HG03097 (cell line): ENCODE measurements around the gene LRRTM4.

ENCODE experiments used
- ATAC-seq: cut with Tn5 transposase; IDR thresholded peaks from one replicate; pipeline ENCODE4 v1.9.1; 2021; ENCODE audit not compliant: unreplicated experiment, low FRiP score

Gene LRRTM4

DNA sequence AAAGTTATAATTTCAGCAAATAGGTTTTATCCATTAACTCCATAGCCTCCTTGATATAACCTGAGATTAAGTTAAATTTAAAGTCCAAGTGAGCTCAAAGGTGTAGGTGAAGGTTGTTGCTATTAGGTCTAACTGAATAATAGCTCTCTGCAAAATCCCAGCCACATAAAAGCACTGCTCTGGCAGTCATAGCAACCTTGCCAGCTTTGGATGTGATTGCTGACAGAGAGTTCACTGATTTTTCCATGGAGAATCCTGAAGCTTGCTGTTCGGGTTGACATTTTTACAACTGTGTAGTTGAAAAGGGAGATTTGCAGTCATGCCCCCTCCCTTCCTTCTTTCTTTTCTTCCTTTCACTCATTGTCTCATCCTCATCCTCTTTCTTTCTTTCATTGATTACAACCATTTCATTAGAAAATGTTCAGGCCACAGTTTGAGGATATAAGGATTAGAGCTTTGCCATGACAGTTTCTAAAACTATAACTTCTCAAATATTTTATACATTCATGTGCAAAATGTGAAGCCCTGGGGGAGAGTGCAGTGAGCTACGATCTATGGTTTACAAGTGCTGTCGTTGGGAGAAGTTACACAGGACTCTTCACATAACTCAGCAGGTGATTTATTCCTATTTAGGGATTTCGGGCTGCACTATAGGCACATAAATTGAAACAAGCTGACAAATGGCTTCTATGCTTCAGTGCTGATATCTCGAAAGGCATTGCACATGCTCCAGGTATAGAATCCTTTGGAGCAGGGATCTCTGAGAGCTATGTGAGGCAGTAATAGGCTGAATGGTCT lies 193.8 kb downstream of the LRRTM4 start:
- no peak for ATAC-seq

DNA sequence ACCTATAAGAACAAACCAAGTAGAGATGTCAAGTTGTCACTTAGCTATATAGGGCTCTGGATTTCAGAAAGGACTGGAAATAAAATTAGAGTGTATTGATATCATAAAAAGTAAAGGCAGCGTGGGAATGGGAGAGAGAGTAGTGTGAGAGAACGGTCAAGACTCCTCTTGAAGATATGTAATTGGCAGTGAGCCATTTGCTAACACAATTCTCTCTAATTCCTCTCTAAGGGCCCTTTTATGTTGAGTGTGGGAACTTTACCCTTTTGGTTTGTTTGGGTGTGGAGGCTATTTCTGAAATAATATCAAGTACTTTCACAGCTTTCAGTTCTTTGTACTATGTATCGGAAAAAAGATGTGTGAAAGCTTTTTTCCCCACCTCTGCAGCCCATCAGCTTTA lies 196.8 kb downstream of the LRRTM4 start:
- ATAC-seq, result no peak

DNA sequence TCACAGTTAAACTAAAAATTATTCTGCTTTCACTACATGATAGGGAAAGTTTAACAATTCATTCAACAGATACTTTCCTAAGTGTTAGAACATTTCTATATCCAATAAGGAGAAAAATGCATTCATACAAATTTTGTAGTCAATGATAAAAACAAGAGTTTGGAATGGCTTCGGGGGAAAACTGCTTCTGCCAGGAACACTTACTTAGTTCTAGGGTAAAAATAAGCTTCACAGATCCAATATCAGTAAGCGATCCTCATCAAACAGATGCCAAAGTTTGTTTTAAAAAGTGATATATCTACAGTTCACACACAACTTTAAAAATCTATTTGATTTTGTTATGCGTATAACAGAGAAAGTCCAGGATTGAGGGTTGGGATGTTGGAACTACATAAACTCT lies 199.7 kb downstream of the LRRTM4 start:
- ATAC-seq, result no peak

DNA sequence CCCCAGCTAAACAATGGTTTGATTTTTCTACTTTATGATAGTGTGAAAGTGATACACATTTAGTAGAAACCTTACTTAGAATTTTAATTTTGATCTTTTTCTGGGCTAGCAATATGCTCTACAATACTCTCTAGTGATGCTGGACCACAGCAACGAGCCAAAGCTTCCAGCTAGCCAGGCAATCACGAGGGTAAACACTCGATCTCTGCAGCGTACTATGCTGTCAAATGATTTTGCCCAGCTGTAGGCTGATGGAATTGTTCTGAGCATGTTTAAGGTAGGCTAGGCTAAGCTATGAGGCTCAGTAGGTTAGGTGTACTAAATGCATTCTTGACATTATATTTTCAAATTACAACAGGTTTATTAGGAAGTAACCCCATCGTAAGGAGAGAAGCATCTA lies 207.5 kb downstream of the LRRTM4 start:
- ATAC-seq, result no peak

DNA sequence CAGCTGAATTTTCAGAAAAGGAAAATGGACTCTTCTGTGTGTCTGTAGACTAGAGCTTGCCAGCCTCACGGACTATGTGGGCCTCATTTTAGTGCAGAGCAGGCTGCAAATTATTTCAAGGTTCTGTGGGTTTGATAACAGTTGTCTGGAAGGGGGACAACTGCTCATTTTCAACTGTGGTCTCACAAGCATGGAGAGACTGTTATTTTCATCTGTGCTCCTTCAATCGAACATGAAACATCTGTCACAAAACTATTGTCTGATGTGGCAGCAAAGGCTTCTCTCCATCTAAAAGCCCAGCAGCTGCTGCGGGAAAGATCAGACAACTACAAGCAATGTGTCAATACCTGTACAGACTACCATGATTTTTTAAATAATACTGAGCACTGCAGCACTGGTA lies 211.8 kb downstream of the LRRTM4 start:
- ATAC-seq, result no peak

DNA sequence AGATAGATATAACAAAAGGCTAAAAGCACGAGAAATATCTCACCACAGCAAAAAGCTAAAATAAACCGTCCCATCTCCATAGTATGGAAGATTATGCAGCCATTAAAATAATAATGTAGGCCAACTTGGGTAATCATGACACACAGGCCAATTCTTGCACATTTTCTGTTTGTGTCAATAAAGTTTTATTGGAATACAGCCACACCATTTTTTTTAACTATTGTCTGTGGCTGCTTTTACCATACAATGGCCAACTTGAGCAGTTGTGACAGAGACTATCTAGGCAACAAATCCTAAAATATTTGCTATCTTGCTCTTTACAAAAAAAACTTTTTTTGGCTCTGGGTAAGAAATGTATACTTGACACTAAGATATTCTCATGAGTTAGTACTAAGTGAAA lies 212.5 kb downstream of the LRRTM4 start:
- ATAC-seq, result no peak

DNA sequence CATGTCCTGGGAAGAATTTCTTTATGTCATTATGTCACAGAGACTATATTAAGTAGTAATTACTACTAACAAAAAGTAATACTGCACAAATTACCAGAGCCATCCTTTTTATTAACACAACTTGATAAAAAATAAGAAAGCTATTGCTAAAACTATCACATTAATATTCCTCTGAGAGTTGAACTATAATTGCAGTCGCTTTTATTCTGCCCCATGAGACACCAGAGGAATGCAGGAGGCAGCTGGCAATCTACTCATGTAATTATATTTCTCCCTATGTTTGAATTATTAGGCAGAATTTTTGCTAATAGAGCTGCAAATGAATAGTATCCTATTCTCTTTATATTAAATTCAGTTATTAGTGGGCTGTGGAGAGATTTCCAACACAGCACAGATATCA lies 220.7 kb downstream of the LRRTM4 start:
- no peak for ATAC-seq

DNA sequence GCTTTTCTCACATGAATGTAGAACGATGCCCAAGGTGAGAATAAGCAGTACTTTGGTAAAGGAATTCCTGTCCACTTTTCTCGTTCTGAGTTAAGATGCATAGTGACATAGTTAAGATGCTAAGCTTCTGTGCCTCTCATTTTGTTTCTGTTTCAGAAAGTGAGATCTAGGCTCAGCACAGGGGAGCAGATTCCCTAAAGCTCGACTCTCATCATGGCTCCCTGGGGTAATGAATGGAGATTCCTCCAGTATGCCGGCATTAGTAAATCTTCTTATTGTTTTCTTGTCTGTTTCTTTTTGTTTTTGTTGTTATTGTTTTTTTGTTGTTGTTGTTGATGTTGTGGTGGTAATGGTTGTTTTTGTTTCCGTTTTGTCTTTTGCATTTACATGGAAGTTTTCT lies 225.4 kb downstream of the LRRTM4 start:
- ATAC-seq, result no peak

DNA sequence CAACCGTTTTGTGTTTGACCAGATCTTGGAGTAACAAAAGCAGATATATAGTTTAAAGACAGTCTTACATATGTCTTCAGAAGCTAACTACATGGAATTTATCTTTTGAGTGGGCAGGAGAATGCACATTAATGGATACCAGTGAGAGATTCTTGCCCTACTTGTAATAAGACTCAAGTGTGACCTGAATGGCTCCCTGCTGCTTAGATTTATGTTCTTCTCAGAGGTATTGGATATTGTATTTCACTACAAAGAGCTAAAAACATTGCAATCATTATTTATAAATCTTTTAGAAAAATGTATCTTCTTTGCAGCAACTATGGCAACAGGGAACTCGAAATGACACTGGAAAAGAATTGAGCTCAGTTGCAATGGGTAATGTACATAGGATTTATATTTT lies 227.7 kb downstream of the LRRTM4 start:
- ATAC-seq, result no peak

DNA sequence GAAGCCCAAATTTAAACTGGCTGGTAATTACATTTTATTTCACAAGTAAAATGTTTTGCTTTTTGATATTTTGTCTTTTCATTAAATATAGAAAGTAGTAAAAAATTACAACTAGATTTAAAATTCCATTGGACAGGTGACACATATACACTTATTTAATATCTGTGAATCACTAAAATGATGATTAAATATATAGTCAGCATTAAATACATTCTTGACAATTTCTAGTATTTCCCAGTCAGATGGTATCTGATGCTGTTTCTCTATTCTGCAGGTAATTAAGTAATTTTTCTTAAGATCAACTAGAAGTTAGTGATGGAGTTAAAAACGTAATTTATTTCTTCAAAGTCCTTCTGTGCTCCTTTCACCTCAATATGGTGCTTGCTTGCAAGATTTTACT lies 237.8 kb downstream of the LRRTM4 start:
- ATAC-seq, result no peak

DNA sequence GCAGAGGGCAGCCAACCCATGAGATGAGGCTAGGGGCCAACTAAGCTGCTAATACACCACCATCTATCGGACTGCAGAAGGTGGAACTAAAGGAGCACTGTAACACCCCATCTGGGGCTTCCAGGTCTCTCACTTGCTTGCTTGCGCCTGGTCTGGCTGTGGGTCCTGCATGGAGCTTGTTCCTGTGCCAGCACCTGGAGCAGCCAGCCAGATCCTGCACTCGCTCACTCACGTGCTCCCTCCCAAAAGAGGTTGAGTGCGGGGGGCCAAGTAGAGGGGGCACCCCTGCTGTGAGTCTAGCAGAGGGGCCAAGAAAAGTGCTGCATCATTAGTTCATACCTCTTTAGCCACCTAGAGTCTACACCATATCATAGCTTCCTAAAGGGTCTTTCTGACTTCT lies 250.9 kb downstream of the LRRTM4 start:
- ATAC-seq, result no peak

DNA sequence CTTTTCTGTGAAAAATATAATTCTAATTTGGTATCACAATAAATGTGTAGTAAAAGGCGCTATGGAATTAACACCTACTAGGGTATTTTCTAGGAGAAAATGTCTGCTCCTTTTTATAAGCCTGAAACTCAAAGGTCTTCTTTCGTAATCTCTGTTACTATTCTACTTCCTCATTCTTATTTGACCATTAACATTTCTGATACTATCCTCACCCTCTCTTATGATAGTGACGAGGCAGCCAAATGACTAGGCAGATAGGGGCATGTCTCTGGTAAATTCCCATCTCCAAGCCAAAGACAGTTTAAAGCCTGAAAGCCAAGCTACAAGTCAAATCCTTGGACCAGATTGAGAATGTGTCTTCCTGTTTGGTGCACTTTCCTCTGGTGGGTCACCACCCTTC lies 251.7 kb downstream of the LRRTM4 start:
- ATAC-seq, result no peak

DNA sequence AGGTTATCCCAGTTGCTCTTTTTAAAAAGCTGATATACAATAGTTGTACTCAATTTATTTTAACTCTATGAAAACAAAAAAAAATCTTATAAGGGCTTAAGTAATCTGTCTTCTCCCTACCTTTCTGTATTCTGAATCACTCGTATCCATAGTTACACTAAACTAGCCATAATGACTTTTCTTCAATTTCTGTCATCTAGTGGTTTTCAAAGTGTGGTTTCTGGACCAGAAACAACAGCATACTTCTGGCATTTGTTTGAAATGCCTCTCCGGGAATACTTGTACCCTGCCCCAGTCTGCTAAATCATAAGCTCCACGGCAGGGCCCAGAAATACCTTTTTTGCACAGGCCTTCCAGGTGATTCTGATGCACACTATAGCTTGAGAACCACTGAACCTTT lies 253.6 kb downstream of the LRRTM4 start:
- ATAC-seq, result no peak

DNA sequence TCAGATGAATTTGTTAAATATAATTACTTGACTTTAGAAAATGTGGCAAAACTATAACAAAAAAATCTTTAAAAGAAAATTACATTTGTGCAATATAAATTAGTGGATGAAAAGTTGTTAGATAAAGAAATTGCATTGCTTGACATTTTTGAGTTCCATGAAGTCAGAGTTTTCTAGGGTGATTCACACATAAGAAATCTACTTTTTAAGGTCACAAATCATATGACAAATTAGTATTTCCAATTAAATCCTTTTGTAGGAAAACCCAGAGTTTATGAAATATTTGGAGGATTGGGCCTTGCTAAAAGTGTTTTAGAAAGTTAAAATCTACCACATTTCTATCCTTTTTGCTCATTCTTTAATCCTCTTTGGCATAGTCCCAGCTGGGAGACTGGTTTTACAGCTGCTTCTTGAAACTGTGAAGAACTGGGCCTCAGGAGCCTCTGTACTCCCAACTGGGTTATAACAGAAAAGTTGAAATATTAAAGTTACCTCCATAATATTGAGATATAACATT lies 289.2 kb downstream of the LRRTM4 start:
- no peak for ATAC-seq

DNA sequence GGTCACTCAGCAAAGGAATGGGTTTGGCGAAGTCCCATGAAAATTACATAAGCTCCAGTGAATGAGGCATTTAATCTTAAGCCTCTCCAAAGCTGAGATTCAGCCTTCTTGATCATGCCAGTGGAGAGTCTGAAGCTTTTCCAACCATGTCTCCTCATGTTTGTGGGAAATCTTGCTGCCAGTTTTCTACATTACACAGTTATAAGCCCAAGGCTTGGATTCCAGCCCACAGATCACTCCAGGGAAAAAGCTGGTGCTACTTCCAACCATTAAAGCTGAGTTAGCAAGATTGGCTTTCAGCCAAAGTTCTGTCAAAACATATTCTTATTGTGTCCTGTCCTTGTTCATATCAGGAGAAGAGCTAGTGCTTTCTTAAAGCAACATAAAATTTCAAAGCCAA lies 293.8 kb downstream of the LRRTM4 start:
- ATAC-seq, result no peak

DNA sequence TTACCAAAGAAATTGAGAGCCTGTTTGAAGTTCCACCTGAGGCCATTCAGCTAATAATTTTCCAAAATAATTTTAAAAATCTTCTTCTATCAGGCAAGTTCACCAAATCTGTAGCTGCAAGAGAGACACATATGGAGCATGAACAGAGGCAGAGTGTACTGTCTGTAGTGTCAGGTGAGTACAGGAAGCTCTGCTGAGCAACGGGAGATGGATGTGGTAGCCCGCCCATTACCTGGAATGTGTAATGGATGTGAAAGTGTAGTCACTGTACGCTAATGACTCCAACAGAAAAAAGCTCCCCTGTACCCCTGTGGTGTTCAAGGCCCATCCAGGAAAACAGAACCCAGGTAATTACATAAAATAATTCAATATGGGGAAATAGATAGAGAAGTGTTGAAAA lies 311.5 kb downstream of the LRRTM4 start:
- ATAC-seq, result no peak

DNA sequence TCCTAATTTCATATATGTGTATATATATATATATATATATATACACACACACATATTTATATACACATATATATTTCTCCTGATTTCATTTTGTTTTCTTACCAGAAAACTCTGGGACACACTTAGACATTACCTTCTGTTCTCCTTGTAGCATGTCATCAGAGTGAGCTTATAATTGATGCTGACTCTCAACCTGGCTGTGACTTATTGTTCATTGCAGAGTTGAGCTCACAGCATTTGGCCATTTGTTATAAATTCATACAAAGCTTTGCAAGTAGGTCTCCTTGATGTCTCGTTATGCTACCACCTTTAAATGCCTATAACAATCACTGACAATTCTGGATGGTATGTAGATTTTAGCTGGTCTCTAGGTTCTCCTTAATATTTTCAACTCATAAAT lies 314.8 kb downstream of the LRRTM4 start:
- no peak for ATAC-seq

DNA sequence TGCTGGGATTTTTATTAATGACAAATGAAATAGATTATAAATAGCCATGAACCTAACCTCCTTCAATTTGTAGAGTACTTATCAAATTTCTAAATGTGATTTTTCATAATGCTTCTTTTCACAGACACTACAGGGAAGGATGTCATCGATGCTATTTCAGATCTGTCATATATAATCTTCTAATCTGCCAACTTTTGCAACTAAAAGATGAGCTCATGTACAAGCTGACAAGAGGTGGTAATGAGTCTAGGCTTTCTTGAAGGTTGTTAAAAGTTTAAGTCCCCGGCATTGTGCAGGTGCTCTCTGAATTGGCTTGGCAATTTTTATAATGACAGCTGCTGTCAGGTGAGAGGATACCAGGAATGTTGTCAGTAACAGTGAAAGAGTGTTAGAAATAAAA lies 320.4 kb downstream of the LRRTM4 start:
- ATAC-seq, result no peak

DNA sequence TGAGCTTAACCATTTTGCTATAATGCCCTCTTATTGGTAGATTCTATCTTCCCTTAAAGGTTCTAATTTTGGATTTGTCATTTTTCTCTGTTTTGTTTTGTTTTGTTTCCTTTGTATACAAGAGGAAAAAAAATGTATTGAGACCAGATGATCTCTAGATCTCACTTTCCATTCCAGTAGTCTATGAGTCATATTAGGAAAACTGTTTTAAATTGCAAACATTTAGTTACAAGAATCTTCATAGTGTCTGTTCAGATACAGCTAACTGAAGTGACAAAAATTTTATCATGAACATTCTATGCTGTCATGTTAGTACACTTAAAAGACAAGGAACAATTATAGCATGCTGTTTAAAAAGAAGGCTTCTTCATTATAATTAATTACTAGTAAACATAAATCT lies 322.8 kb downstream of the LRRTM4 start:
- ATAC-seq, result no peak

DNA sequence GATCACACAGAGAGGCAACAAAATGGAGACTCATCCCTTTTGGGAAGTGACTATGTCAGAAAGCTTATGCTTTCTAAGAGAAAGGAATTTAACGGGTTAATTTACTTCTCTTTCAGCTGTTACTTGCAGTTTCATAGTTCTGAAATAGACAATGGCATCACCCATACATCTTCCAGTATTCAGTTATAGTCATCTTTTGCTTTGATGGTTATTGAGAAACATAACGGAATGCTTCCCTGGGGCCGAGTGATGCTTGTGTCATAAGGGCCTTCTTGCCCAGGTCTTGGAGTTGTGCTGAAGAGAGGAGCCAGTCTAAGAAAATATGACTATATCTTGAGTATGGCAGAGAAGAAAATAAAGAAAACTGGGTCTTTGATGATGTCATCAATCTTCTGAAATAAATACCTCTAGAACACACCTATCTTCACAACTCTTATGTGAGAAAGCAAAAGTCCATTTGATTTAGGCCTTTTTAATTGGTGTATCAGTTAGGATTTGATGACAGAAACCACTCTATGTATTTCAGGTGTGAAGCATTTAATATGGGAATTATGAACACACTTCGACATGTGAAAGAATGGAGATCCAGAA lies 328.2 kb downstream of the LRRTM4 start:
- ATAC-seq, result no peak

DNA sequence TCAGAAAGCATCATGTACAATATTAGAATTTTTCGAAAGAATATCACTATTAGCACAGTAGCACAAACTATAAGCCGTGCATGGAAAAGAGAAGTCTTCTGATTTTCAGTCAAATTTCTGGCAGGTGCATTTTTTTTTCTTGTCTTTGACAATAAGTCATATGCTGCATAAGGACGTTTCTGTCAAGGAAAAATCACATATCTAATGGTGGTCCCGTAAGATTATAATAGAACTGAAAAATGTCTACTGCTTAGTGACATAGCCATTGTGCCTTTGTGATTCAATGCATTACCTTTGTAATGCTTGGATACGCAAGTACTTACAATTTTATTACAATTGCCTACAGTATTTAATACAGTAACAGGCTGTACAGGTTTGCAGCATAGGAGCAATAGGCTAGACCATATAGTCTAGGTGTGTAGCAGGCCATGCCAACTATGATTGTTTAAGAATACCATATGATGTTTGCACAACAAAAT lies 329.3 kb downstream of the LRRTM4 start:
- no peak for ATAC-seq

DNA sequence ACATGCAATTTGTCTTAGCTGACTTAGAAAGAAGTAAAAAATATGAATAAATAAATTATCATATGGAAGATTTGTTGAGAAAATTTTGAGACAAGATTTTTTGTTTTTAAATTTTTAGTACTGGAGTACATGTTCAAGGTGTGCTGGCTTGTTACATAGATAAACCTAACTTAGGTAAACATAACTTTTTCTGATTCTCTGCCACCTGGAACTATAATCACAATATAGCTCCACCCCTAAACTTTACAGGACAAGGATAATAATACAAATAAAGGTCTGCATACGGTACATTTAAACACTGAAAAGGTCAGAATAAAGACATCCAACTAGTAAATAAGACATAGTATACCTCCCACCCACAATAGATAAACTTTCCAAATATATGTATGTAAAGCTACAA lies 330.5 kb downstream of the LRRTM4 start:
- no peak for ATAC-seq
